CD4-positive, alpha-beta T cell treated with Interleukin-12 subunit alpha and Interleukin-12 subunit beta, for 1 hour (primary cell): ENCODE data around the gene HDAC9.
"Not testable (repeated sequence)": the region's sequence is repeated elsewhere in the genome, so short reads cannot be mapped to it uniquely, and the experiment has no call there.

ENCODE experiments used
- DNase-seq: peaks from one replicate; pipeline ENCODE4 v3.0.0-alpha.2; 2020

Gene HDAC9

DNA sequence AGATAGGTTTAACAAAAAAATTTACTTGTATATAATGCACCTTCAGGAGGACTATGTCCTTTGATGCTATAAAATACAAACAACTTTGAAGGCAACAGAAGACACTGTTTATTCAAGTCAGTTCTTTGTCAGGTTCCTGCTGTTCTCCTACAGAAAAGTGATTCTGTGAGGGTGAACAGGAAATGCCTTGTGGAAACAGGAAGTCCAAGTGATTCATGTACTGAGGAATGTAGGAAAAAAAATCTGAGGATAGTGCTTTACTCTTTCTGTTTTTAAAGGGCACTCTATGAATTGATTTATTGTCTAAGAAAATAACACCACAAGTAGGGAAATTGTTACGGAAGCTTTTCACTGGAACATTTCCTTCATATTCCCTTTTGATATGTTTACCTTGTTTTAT lies 171.9 kb downstream of the HDAC9 start:
- no peak for DNase-seq

DNA sequence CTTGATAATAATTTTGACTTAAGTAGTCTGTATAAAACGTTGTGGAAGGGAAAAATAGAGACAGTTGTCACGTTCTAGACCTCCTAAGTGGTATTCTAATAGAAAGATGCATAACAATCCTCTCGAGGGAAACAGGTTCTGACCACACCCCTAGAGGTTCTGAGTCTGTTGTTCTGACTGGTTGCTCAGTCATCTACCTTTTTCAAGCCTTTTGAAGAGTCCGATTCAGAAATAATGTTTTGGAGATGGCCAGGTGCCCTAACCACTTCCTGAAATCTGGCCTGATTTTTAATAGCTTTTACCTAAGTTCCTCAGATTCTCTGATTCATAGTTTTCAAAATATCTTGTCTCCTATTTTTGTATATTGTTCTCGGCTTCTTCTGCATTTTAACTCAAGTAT lies 175.6 kb downstream of the HDAC9 start:
- no peak for DNase-seq

DNA sequence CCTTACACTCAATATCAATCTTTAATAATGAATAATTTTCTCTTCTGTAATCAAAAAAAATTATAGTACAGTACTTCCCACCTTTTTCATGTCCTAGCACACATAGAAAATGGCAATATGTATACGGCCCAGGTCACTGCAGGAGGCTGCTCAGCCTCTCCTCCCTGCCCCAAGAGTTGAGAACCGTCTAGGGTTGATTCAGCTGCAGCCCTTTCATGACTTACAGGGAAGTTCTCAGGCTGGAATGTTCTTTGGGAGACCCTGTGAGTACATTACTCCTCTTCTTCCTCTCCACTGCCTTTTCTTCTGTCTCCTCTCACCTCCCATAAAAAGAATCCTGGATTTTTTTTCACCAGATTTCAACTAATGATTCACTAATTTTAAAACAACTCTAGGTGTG lies 180.0 kb downstream of the HDAC9 start:
- no peak for DNase-seq

DNA sequence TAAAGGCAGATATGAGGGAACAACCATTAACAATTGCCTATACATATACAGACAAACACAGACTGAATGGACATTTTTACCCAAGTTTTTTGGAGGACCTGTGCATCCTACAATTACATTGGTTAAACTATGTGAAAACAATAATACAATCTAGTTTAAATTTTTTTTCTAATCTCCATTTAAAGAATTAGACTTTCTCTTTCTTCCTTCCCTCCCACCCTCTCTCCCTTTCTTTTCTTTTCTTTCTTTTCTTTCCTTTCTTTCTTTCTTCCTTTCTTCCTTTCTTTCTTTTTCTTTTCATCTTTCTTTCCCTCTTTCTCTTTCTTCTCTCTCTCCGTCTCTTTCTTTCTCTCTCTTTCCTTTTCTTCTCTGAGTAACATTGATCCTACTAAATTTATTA lies 183.7 kb downstream of the HDAC9 start:
- DNase-seq = no peak

DNA sequence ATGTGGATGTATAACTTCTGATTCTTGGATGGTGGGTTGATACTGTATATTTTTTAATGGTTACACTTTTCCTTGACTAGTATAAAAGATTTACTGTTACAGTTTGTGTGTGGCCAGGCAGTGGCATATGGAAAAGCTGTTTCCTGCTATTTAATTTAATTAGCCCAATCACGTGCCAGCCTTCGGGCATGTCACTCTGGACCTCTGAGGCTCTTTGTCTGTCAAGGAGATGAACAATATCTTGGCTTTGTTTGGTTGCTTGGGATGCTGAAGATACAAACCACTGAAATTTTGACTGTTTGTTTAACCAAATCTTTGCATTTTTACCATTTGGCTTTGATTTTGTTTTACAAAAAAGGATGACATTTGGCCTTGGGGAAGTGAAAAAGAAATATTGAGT lies 185.0 kb downstream of the HDAC9 start:
- DNase-seq = no peak

DNA sequence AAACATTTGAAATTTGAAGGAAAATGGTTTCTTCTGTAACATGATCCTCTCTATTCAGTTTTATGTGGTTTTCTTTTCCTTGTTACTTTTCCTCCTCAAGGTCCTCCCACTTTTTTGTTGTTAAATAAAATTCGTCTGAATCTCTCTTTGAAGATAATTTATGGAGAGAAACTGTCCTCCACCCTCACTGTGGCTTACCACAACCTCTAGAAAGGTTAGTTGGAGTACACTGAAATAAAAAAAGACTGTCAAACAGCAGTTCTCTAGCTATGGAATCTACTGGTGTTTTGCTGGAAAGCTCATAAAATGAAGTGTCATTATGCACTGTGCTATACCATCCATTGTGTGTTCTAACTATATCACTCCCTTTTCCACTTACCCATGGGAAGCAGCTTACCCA lies 189.4 kb downstream of the HDAC9 start:
- DNase-seq = no peak

DNA sequence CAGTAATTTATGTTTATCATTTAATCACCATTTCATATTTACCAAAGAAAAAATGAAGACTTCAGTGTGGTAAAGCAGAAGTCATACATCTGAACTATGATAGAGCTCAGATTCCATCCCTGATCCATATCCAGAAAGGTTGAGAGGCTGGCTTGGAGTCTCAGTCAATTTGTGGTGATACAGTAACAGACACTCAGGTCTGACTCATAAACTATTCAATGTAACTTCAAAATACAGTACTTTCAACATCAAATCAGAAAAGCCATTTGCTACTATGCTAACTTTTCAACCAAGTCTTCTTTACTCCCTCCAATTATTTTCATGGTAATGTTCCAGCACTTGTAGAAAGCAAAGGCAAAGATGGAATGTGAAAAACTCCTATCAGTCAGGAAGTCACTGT lies 190.4 kb downstream of the HDAC9 start:
- no peak for DNase-seq

DNA sequence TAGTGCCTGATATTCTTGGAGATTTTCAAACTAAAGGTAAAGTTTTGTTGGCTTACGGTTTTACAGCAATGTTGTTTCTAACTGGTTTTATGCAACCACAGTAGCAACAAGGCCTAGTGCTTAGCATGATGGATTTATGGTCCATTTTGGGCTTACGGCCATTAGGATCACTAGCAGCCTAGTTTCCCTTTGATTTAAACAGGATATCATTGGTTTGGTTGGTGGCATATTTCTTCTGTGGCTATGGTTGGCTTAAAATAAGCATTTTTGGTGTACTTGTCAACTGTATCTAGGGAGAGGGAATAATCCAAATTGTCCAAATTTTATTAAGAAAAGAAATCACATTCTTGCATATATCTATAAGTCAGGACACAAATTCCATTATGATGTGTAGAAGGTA lies 194.0 kb downstream of the HDAC9 start:
- DNase-seq = no peak

DNA sequence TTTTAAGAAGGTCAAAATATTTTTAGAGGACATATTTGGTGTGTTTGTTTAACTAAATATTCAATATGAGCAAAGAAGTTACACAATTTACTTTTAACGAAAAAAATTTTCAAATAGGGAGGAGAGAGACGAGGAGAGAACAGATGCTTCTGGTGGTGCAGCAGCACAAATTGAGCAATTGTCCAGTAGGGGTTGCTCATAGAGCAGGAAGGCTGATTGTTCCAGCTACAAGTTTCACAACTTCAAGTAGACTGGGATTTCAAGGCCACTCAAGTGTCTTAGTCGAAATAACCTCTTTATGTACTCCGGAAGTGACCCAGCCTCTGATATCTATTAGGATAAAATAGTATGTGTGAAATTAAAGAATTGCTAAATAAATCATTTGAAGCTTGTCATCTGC lies 197.9 kb downstream of the HDAC9 start:
- DNase-seq = no peak

DNA sequence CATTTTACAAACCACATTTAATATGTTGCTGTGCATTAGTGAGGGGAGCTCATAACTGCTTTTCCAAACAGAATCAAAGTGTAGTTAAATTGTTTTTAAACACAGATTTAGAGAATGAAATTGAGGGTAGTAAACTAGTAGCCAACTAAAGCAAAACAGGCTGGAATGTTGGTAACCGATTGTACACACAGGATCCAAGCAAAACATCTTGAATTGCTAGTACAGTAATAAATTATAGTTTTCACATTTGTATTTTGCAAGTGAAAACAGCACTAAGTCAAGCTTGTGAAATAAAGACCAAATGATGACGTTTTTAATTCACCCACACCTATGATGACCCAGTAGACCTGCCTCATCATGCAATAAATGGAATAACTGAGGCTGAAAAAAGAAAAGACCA lies 198.3 kb downstream of the HDAC9 start:
- DNase-seq = no peak

DNA sequence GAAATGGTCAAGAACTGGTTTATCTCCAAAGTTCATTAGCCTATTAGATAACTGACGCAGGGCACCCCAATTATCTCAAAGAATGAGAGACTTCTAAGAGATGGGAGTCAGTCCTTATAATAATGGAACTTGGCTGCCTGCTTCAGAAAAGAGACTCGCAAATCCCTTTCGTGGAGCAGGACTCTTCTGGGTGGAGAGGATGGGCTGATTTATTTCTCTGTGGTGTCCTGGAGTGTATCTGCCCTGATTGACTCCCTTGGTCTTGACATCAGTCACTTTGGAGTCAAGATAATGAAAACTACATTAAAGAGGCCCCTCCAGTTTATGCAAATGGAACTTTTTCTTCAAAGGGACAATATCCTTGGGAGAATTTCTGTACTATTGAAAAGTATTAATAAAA lies 198.9 kb downstream of the HDAC9 start:
- DNase-seq = no peak

DNA sequence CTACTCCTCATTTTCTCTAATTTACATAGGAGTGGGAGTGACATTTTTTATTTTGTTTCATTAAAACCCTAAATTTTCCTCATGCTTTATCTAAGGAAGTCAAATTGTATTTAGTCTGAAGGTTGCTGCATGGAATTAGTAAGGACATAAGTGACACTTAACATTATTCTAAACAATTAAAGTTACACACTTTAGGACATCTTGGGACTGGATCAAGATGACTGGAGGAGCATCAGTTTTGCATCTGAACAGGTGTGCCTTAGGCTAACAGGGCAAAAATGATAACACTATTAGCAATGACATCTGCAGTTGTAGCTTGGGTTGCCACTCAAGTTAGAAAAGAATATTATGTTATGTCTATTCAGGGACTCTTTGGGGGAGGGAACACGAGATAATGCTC lies 199.4 kb downstream of the HDAC9 start:
- no peak for DNase-seq

DNA sequence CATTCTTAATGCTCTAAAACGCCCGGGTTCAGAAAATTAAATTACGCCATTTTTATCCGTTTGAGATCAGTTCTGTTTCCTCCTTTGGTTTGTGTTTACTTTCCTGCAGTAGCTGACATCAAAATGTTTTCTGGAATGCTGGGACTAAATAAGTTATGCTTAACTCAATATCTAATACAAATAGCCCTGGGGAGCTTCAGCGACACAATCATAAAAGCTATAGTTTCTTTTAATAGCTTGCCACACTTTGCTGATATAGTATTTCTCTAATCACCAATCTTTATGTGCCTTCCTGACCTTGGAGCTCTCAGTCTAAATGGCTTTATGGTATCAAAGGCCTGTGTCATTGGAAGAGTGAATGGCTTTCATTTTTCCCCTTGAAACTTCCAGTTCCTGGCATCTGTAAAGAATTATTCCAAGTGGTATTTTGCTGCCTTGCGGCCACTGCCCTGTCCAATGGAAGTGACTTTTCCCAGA lies 202.7 kb downstream of the HDAC9 start:
- no peak for DNase-seq

DNA sequence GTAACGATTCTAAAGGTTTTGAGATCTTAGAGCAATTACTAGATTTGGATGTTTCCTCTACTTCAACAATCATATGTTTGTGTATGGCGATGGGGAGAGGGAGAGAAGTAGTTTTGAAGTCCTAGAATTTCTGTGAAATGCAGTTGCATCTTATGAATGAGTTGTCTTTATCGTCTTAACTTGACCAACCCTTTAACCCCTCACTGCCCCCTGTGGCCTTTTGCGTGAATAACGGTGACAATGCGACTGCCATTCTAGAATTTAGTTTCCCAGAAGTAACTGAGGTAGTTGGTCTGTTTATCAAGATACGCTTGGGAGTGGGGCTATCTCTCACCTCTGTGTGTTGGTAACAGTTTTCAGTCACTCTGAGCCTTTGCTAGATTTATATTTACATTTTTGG lies 204.6 kb downstream of the HDAC9 start:
- DNase-seq = no peak

DNA sequence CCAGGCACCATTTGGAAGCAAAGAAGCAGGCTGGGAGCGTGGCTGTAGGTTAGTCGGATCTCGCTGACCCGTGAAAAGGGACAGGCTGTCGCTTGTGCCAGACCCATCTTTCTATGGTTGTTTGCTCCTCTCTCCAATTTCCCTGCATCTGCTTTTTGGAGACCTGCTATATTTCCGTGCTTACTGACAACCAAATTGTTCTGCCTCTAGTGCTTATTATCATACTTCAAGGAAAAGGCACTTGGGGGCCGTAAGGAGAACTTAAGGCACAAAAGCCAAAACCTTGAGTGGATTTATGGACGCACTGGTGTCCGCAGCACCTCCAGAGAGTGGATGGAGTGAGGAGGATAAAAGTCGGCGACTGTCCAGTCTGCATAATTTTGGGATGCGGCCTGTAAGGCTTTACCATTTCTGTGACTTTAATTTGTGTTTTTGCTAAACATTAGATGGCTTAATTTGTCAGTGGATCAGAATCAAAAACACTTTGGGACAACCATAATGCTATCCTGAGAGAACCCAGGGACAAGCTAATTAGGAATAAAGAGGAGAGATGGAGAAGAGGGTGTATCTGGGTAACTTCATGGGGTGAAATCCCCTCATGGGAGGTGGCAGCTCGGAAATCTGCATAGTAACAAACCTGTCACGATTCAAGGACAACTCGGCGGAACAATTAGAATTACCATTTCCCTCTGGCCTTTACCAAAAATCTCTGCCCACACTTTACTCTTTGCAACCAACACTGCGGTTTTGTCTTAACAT lies 206.7 kb downstream of the HDAC9 start:
- no peak for DNase-seq

DNA sequence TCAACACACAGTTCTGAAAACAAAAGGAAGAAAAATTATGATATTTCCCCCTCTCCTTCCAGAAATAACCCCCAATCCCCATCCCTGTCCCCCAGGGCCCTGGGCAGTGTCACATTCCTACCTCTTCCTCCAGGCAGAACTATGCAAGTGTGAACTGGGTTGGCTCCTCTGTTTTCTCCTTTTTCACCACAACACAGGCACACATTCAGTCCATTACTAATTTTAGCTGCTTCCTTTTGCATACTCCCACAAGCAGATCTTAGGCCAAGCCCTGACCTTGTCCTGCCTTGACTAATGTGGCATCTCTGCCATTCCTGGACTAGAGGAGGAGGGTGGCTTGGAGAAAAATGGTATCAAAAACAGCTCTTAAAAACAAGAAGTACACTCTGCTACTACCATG lies 208.1 kb downstream of the HDAC9 start:
- DNase-seq = no peak

DNA sequence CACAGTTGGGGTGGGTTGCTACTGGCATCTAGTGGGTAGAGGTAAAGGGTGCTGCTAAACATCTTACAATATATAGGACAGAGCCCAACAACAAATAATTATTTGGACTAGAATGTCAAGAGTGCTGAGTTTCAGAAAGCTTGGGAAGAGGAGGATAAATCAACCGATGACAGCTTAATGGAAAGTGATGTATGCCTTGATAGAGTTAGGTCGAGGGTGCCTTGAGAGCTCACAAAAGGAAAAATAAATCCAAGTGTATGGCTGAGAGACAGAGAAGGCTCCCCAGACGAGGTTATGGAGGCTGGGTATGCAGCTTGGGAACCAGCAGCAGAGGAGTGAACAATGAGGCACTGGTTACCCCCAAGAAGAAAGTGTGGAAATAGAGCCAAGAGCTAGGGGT lies 211.1 kb downstream of the HDAC9 start:
- DNase-seq = no peak

DNA sequence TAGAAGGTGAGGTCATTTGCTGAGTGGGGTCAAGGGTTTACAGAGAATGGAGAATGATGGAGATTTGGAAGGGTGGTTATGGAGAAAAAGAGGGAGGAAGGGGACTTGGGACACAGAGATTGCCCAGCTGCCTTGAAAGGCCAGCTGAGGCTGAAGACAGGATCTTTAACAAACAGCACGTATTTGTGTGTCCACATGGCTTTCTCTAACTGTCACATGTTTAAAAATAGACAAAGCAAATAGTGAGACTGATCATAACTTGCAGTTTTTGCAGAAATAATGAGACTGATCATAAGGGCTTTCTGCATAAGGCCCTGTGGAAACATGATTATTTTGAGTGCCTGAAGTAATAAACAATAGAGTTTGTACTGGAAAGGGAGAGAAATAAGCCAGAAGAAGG lies 212.7 kb downstream of the HDAC9 start:
- no peak for DNase-seq

DNA sequence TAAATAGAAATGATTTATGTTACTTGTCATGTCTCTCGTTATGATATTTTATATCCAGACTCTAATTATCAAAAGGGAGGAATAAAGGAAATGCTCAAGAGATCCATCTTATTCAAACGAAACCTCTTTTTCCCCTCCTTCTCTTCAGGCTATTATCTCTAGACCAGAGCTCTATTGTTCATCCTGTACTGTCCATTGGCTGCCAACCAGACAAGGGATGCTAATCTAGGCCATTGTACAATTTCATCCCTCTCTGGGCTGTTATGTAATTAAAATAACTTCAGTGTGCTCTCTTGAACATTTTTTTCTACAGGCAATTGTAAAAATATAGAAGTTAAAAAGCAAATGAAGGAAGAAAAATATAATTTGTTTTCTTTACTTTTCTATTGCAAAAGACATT lies 220.4 kb downstream of the HDAC9 start:
- no peak for DNase-seq

DNA sequence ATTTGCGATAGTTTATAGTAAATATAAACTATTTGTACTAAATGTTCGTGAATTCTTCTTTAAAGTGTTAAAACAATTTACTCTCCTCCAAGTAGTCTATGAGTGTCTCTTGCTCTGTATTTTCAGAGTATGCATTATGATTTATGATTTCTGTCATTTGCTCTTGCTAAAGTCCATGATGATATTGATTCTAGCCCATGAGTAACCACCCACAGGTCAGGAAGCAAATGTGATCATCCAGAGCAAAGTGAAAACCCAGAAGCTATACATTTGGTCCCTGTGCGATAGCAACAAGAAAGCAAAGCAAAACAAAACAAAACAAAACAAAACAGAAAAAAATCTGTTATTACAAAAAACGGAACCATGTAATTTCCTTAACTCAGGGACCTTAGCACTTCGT lies 225.9 kb downstream of the HDAC9 start:
- no peak for DNase-seq

DNA sequence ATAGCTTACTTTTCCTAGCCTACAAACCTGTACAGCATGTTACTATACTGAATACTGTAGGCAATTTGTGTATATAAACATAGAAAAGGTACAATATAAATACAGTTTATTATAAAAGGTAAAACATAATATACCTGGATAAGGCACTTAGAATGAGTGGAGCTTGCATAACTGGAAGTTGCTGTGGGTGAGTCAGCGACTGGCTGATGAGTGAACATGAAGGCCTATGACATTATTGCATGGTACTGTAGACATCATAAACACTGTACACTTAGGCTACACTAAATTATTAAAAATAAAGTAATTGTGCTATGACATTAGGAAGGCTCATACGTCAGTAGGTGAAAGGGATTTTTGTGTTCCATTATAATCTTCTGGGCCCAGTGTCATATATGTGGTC lies 228.8 kb downstream of the HDAC9 start:
- no peak for DNase-seq

DNA sequence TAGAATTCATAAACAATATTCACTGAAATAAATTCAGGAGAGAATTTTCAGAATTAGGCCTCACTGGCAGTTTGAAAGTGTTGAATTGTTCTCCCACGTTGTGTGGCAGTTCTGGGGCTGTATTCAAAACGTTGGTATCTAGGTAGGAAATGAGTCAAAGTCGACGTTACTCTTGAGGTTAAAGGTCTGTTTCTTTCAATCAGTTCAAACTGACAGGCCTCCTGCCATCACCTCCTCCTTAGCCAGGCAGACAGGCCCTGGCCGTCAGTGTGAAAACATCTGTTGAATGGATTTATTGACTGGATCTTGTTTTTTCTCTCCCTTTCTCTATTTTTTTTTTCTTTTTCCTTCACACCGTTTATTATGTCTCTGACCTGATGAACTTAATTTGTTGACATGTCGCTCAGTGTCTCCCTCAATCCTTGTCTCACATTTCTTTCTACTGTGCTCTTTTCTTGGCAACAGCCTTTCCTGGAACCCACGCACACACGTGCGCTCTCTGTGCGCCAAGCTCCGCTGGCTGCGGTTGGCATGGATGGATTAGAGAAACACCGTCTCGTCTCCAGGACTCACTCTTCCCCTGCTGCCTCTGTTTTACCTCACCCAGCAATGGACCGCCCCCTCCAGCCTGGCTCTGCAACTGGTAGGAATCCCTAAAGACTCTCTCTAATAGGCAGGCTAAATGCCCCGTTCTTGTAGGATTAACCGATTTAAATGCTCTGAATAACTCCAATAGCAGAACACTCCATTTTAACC lies 231.7 kb downstream of the HDAC9 start:
- DNase-seq = no peak

DNA sequence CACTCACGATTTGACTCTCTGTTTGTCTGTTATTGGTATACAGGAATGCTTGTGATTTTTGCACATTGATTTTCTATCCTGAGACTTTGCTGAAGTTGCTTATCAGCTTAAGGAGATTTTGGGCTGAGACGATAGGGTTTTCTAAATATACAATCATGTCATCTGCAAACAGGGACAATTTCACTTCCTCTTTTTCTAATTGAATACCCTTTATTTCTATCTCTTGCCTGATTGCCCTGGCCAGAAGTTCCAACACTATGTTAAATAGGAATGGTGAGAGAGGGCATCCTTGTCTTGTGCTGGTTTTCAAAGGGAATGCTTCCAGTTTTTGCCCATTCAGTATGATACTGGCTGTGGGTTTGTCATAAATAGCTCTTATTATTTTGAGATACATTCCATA lies 240.5 kb downstream of the HDAC9 start:
- DNase-seq = not testable (repeated sequence)

DNA sequence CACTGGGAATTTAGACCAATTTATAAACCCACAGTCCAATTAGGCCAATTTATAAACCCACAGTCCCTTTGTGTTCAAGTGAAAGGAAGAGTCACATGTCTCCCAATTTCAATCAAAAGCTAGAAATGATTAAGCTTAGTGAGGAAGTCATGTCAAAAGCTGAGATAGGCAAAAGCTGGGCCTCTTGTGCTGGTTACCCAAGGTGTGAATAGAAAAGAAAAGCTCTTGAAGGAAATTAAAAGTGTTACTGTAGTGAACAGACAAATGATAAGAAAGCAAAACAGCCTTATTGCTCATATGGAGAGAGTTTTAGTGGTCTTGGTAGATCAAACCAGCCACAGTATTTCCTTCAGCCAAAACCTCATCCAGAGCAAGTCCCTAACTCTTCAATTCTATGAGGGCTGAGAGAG lies 245.0 kb downstream of the HDAC9 start:
- DNase-seq = no peak
